A549 treated with dexamethasone at 1 μM for 4 hours (cell line): Measurements from ENCODE around the gene WASF1. TPM values are rescaled to one million over a fixed set of nuclear protein-coding genes. Genes with fewer than 3 reads are reported as not detected.

Experiments
- total RNA-seq: library from RNA; stranded (reverse); fragments of 200-300 nt; extraction: Qiagen RNA extraction; gene quantifications from 5 replicates; pipeline ENCODE4 v1.2.3, GENCODE V29; 2022

The WASF1 gene
- total RNA-seq = 8.5 to 12.9 TPM (median 11.1 TPM) in 5 replicates

DNA sequence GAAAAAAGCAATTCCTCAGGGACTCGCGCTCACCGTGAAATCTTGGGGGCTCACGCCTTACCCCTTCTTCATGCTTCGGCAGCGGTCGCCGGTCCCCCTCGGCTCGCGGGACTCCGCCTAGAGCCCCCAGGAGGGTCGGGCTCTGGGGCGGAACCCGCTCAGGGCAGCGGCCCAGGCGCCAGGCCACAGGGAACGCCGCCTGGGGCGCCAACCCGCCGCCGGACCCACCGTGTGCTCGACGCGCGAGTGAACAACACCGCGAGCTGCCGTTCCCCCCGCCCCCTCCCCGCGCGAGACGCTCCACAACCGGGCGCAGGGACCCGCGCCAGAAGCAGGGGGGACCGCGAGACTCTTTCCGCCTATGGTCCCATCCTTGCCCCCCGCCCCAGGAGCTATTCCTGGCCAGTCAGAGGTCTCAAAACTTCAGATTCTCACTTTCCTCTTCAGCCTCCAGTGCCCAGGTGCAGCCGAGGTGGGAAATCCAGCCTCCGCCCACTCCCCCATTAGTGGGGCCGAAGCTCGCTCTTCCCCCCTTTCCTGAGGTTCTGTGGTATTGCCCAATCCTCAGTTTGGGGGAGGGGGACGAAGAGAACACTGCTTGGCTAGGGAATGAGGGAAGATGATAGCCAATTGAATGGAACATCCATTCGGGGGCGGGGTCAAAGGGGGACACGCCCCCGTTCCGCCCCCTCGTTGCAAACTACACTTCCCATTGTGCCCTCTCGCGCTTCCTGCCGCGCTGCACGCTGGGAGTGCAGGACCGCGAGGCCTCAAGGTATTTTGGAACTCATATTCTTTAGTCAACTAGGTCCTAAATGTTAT, at the start of gene WASF1:
Gene WASF1, minus strand, starts transcription at position 265 of the 822 bp plus-strand sequence. CDS start 52,069 bp downstream, outside the sequence.

GRCh38 chr6:110180228-110181008, 948 bp upstream of the WASF1 start, which contains the start of gene CDC40:
Gene CDC40, plus strand, starts transcription at chr6:110180427. Its CDS starts 18 bp downstream, at chr6:110180445.

Other genes starting within 250 kb of the WASF1 start
- not detected in 5 replicates for gene GPR6, start 201.4 kb downstream of the WASF1 start, total RNA-seq
- gene CDC40, start 757 bp upstream of the WASF1 start, total RNA-seq = 7.4 to 10.7 TPM (median 8.7 TPM) in 5 replicates
- not detected in 5 replicates for gene METTL24, start 178.7 kb upstream of the WASF1 start, total RNA-seq
- 0.06 to 0.15 TPM (median 0.09 TPM) in 5 replicates for gene DDO, start 235.9 kb upstream of the WASF1 start, total RNA-seq